H9 (cell line): Measurements from ENCODE around the gene VAMP8. TPM values are rescaled to one million over a fixed set of nuclear protein-coding genes. Genes with fewer than 3 reads are reported as not detected.

Experiments
- DNase-seq: peaks from one replicate; pipeline ENCODE4 v3.0.0-alpha.2; 2017
- H2AFZ ChIP-seq: one replicate; pipeline ENCODE4 v1.6.1; 2013; ENCODE audit warnings: mild to moderate bottlenecking, low read length, control low read depth, moderate library complexity
- H2AK5ac ChIP-seq: 2 replicates; pipeline ENCODE4 v1.6.1; 2013; ENCODE audit warnings: low read length, control low read depth, mixed read lengths; ENCODE audit not compliant: insufficient read length
- H2BK120ac ChIP-seq: one replicate; pipeline ENCODE4 v1.6.1; 2013; ENCODE audit warnings: low read depth, mild to moderate bottlenecking, low read length, control low read depth, inconsistent platforms; ENCODE audit not compliant: poor library complexity, severe bottlenecking
- H2BK12ac ChIP-seq: 2 replicates; pipeline ENCODE4 v1.6.1; 2013; ENCODE audit warnings: low read length, control low read depth, mixed read lengths, low read depth; ENCODE audit not compliant: insufficient read length
- H2BK15ac ChIP-seq: 2 replicates; pipeline ENCODE4 v1.6.1; 2013; ENCODE audit warnings: low read depth, low read length, control low read depth
- H2BK20ac ChIP-seq: one replicate; pipeline ENCODE4 v1.6.1; 2013; ENCODE audit warnings: low read depth, mild to moderate bottlenecking, low read length, control low read depth, inconsistent platforms; ENCODE audit not compliant: poor library complexity, severe bottlenecking
- H2BK5ac ChIP-seq: 2 replicates; pipeline ENCODE4 v1.6.1; 2013; ENCODE audit warnings: low read length, control low read depth, mixed read lengths; ENCODE audit not compliant: insufficient read length
- H3K14ac ChIP-seq: 2 replicates; pipeline ENCODE4 v1.6.1; 2013; ENCODE audit warnings: low read length, control low read depth; ENCODE audit not compliant: insufficient read depth
- H3K18ac ChIP-seq: 2 replicates; pipeline ENCODE4 v1.6.1; 2013; ENCODE audit warnings: low read depth, mild to moderate bottlenecking, mixed read lengths, low read length, control low read depth; ENCODE audit not compliant: insufficient read length
- H3K23ac ChIP-seq: 2 replicates; pipeline ENCODE4 v1.6.1; 2013; ENCODE audit warnings: low read length, control low read depth, mixed read lengths, low read depth; ENCODE audit not compliant: insufficient read length
- H3K23me2 ChIP-seq: 2 replicates; pipeline ENCODE4 v1.6.1; 2013; ENCODE audit warnings: low read depth, mild to moderate bottlenecking, mixed read lengths, low read length, control low read depth; ENCODE audit not compliant: insufficient read length, poor library complexity, severe bottlenecking
- H3K27ac ChIP-seq: 2 replicates; pipeline ENCODE4 v1.5.1; 2013; ENCODE audit warnings: low read length, control low read depth, mixed read lengths, low read depth; ENCODE audit not compliant: insufficient read length
- H3K27me3 ChIP-seq: 2 replicates; pipeline ENCODE4 v1.6.1; 2013; ENCODE audit warnings: low read length, control low read depth, inconsistent platforms; ENCODE audit not compliant: insufficient read depth
- H3K4ac ChIP-seq: 2 replicates; pipeline ENCODE4 v1.6.1; 2013; ENCODE audit warnings: low read depth, mild to moderate bottlenecking, control low read depth, inconsistent platforms, low read length, moderate library complexity
- H3K4me1 ChIP-seq: 2 replicates; pipeline ENCODE4 v1.6.1; 2013; ENCODE audit warnings: low read length, control low read depth, inconsistent platforms; ENCODE audit not compliant: insufficient read depth
- H3K4me2 ChIP-seq: 2 replicates; pipeline ENCODE4 v1.6.1; 2013; ENCODE audit warnings: low read length, control low read depth, mixed read lengths; ENCODE audit not compliant: insufficient read length, insufficient read depth
- H3K56ac ChIP-seq: 2 replicates; pipeline ENCODE4 v1.6.1; 2013; ENCODE audit warnings: low read depth, mild to moderate bottlenecking, mixed read lengths, low read length, control low read depth; ENCODE audit not compliant: insufficient read length
- H3K79me1 ChIP-seq: 2 replicates; pipeline ENCODE4 v1.6.1; 2013; ENCODE audit warnings: low read depth, mild to moderate bottlenecking, moderate library complexity, low read length, control low read depth, inconsistent platforms; ENCODE audit not compliant: insufficient read depth, poor library complexity, severe bottlenecking
- H3K79me2 ChIP-seq: 2 replicates; pipeline ENCODE4 v1.6.1; 2013; ENCODE audit warnings: low read length, control low read depth, inconsistent platforms; ENCODE audit not compliant: insufficient read depth
- H3K9ac ChIP-seq: 2 replicates; pipeline ENCODE4 v1.6.1; 2013; ENCODE audit warnings: low read length, control low read depth, mixed read lengths; ENCODE audit not compliant: insufficient read length; ENCODE audit errors: extremely low read depth
- H3K9me3 ChIP-seq: one replicate; pipeline ENCODE4 v1.6.1; 2013; ENCODE audit warnings: low read depth, low read length, inconsistent platforms; ENCODE audit not compliant: control insufficient read depth
- H3T11ph ChIP-seq: one replicate; pipeline ENCODE4 v1.6.1; 2013; ENCODE audit warnings: mild to moderate bottlenecking, low read length, control low read depth, inconsistent platforms
- H4K20me1 ChIP-seq: one replicate; pipeline ENCODE4 v1.6.1; 2013; ENCODE audit not compliant: control insufficient read depth, insufficient read length, insufficient read depth
- H4K5ac ChIP-seq: 2 replicates; pipeline ENCODE4 v1.6.1; 2013; ENCODE audit warnings: low read depth, mild to moderate bottlenecking, mixed read lengths, low read length, control low read depth; ENCODE audit not compliant: insufficient read length
- H4K8ac ChIP-seq: replicated peaks from 2 replicates; pipeline ENCODE4 v1.6.1; 2013; ENCODE audit warnings: low read length, control low read depth, mixed read lengths, low read depth; ENCODE audit not compliant: insufficient read length
- H4K91ac ChIP-seq: 2 replicates; pipeline ENCODE4 v1.6.1; 2013; ENCODE audit warnings: low read depth, mild to moderate bottlenecking, moderate library complexity, mixed read lengths, low read length, control low read depth; ENCODE audit not compliant: insufficient read length
- H3K27ac Mint-ChIP-seq, 3 experiments: 2 replicates in 2 of 3; 3 replicates in 1 of 3; pipeline ENCODE4 v1.8.0; 2020 to 2021; ENCODE audit warnings: mixed read lengths in 3 of 3, mild to moderate bottlenecking in 1 of 3, moderate library complexity in 1 of 3
- H3K27me3 Mint-ChIP-seq: 2 replicates; pipeline ENCODE4 v1.8.0; 2021; ENCODE audit warnings: low read depth, mild to moderate bottlenecking, moderate library complexity, mixed read lengths
- H3K36me3 Mint-ChIP-seq, 3 experiments: 2 replicates in 2 of 3; 3 replicates in 1 of 3; pipeline ENCODE4 v1.8.0; 2020 to 2021; ENCODE audit warnings: low read depth in 3 of 3, mixed read lengths in 3 of 3; ENCODE audit not compliant: insufficient read depth in 1 of 3
- H3K4me1 Mint-ChIP-seq, 2 experiments: 2 replicates each; pipeline ENCODE4 v1.8.0; 2020; ENCODE audit warnings: mixed read lengths in 2 of 2
- H3K4me3 Mint-ChIP-seq, 2 experiments: 2 replicates in 1 of 2; 3 replicates in 1 of 2; pipeline ENCODE4 v1.8.0; 2020 to 2021; ENCODE audit warnings: mild to moderate bottlenecking in 2 of 2, mixed read lengths in 2 of 2, moderate library complexity in 1 of 2
- H3K9me3 Mint-ChIP-seq, 2 experiments: 2 replicates in 1 of 2; 3 replicates in 1 of 2; pipeline ENCODE4 v1.8.0; 2020; ENCODE audit warnings: mild to moderate bottlenecking in 2 of 2, mixed read lengths in 2 of 2, moderate library complexity in 1 of 2
- CTCF ChIP-seq: fragments of 200-600 bp; sonication (generic); conservative IDR thresholded peaks from 3 replicates; pipeline ENCODE4 v1.8.0; 2021; ENCODE audit warnings: antibody characterized with exemption, mild to moderate bottlenecking
- WGBS: extraction: QIAGEN DNeasy Blood & Tissue Kit; methylation state at CpG from one replicate; pipeline ENCODE4 v1.1.7; 2013; ENCODE audit warnings: missing lambda C conversion rate, low lambda C conversion rate, mixed read lengths; ENCODE audit not compliant: insufficient read length; ENCODE audit errors: extremely low coverage; 5-methylcytosine and 5-hydroxymethylcytosine counted together
- total RNA-seq: library from RNA; stranded (reverse); gene quantifications from 2 replicates; pipeline ENCODE4 v1.2.1, GENCODE V29; 2021

The VAMP8 gene
- total RNA-seq, 1 experiment from 2014 or later, result 33.4 TPM

- no peak for DNase-seq
- Mint-ChIP-seq H3K4me1 (peaks cover 15 to 20% of the 10 kb centered on the region in 2 experiments), H3K4me3 (no peak overlapping the region), H3K9me3 (peaks cover 0 to 3% of the 10 kb centered on the region in 2 experiments; a peak in 1 of 5 replicates), H3K27me3 (peaks cover 3% of the 10 kb centered on the region; the same call in 1 of the 2 replicates), H3K36me3 (peaks cover 4 to 11% (median 7%) of the 10 kb centered on the region in 3 experiments), H3K27ac (no peak overlapping the region)
- Histone ChIP-seq H4K20me1 (no peaks in the 10 kb centered on the region), H4K8ac (no peak overlapping the region), H2BK120ac (no peak overlapping the region), H3K56ac (no peak overlapping the region), H2BK12ac (no peak overlapping the region), H2AFZ (no peak overlapping the region), H3K27me3 (no peaks in the 10 kb centered on the region), H3K4me2 (no peak overlapping the region), H3K4ac (no peak overlapping the region), H3T11ph (no peak overlapping the region), H4K91ac (no peak overlapping the region), H3K23ac (no peak overlapping the region), H3K79me2 (peaks cover 9% of the 10 kb centered on the region), H2BK15ac (no peak overlapping the region), H2BK20ac (no peak overlapping the region), H2BK5ac (no peak overlapping the region), H3K79me1 (no peaks in the 10 kb centered on the region), H3K18ac (no peak overlapping the region), H2AK5ac (no peak overlapping the region), H3K14ac (no peak overlapping the region), H4K5ac (no peak overlapping the region), H3K4me1 (0 out of 2 replicates have a peak, but pooled peaks cover 2% of the 10 kb centered on the region), H3K23me2 (peaks cover 12% of the 10 kb centered on the region), H3K27ac (no peak overlapping the region), H3K9me3 (no peaks in the 10 kb centered on the region), H3K9ac (no peak overlapping the region)
- WGBS, result no CpG with 5 or more reads among the region's 3 CpGs
- TF ChIP-seq CTCF, result no peak
Measured at GRCh38 chr2:85534881-85535280, 42.5 kb upstream of the VAMP8 start.
